Neural progenitor cell (in vitro differentiated cells): ENCODE measurements around the gene OGN. TPM values are rescaled to one million over a fixed set of nuclear protein-coding genes. Genes with fewer than 3 reads are reported as not detected.
"Not testable (repeated sequence)": the region's sequence is repeated elsewhere in the genome, so short reads cannot be mapped to it uniquely, and the experiment has no call there.

Experiments used
- DNase-seq: peaks from one replicate; pipeline ENCODE4 v3.0.0-alpha.2; 2016; ENCODE audit warnings: low spot score
- H2AFZ ChIP-seq: fragments of 200-600 bp; sonication (generic); replicated peaks from 2 replicates; pipeline ENCODE4 v1.6.1; 2016; ENCODE audit warnings: antibody characterized with exemption
- H3F3A ChIP-seq: fragments of 200-600 bp; sonication (generic); 2 replicates; pipeline ENCODE4 v1.6.1; 2016; ENCODE audit warnings: antibody characterized with exemption, low read depth
- H3K27ac ChIP-seq: fragments of 200-600 bp; sonication (generic); 2 replicates; pipeline ENCODE4 v1.5.1; 2016; ENCODE audit warnings: mild to moderate bottlenecking
- H3K27me3 ChIP-seq: fragments of 200-600 bp; sonication (generic); 2 replicates; pipeline ENCODE4 v1.6.1; 2016; ENCODE audit warnings: mild to moderate bottlenecking, moderate library complexity
- H3K36me3 ChIP-seq: fragments of 200-600 bp; sonication (generic); 2 replicates; pipeline ENCODE4 v1.5.1; 2016
- H3K4me1 ChIP-seq: fragments of 200-600 bp; sonication (generic); 2 replicates; pipeline ENCODE4 v1.6.1; 2016; ENCODE audit warnings: mixed run types
- H3K4me2 ChIP-seq: fragments of 200-600 bp; sonication (generic); 2 replicates; pipeline ENCODE4 v1.6.1; 2016
- H3K4me3 ChIP-seq: fragments of 200-600 bp; sonication (generic); 2 replicates; pipeline ENCODE4 v1.5.1; 2016
- H3K79me2 ChIP-seq: fragments of 200-600 bp; sonication (generic); 2 replicates; pipeline ENCODE4 v1.6.1; 2016; ENCODE audit warnings: low read depth
- H3K9ac ChIP-seq: fragments of 200-600 bp; sonication (generic); 2 replicates; pipeline ENCODE4 v1.6.1; 2016
- H3K9me3 ChIP-seq: fragments of 200-600 bp; sonication (generic); 2 replicates; pipeline ENCODE4 v1.5.1; 2016; ENCODE audit warnings: low read depth
- H4K20me1 ChIP-seq: fragments of 200-600 bp; sonication (generic); 2 replicates; pipeline ENCODE4 v1.6.1; 2016; ENCODE audit warnings: low read depth
- H3K27ac Mint-ChIP-seq: 3 replicates; pipeline ENCODE4 v1.8.0; 2021; ENCODE audit warnings: mixed read lengths
- H3K27me3 Mint-ChIP-seq: 2 replicates; pipeline ENCODE4 v1.8.0; 2022; ENCODE audit warnings: low read depth, mild to moderate bottlenecking, inconsistent platforms, moderate library complexity, mixed read lengths; ENCODE audit not compliant: insufficient read depth
- H3K36me3 Mint-ChIP-seq: 3 replicates; pipeline ENCODE4 v1.8.0; 2021; ENCODE audit warnings: mixed read lengths
- H3K4me1 Mint-ChIP-seq: 3 replicates; pipeline ENCODE4 v1.8.0; 2021; ENCODE audit warnings: mixed read lengths
- H3K4me3 Mint-ChIP-seq: 3 replicates; pipeline ENCODE4 v1.8.0; 2021; ENCODE audit warnings: mild to moderate bottlenecking, moderate library complexity, mixed read lengths
- H3K9me3 Mint-ChIP-seq: 3 replicates; pipeline ENCODE4 v1.8.0; 2020; ENCODE audit warnings: mixed read lengths
- EZH2 ChIP-seq: fragments of 200-600 bp; sonication (generic); IDR thresholded peaks from 2 replicates; pipeline ENCODE4 v1.6.1; 2017; ENCODE audit warnings: antibody characterized with exemption, mild to moderate bottlenecking, moderate library complexity
- EZH2phosphoT487 ChIP-seq: fragments of 200-600 bp; sonication (generic); IDR thresholded peaks from 2 replicates; pipeline ENCODE4 v1.6.1; 2017; ENCODE audit warnings: antibody characterized with exemption
- total RNA-seq: library from RNA; depleted of rRNA; stranded (reverse); fragments of >200 nt; gene quantifications from 2 replicates; pipeline ENCODE4 v1.2.3, GENCODE V29; 2015; ENCODE audit warnings: low replicate concordance
- TF ChIP-seq, protein P1 (sequence below): fragments of 200-600 bp; sonication (generic); IDR thresholded peaks from 2 replicates; pipeline ENCODE4 v1.5.1; 2017; ENCODE audit warnings: antibody characterized with exemption, mild to moderate bottlenecking

The OGN gene
- total RNA-seq, 1 donor from 2014 or later, result not detected

DNA sequence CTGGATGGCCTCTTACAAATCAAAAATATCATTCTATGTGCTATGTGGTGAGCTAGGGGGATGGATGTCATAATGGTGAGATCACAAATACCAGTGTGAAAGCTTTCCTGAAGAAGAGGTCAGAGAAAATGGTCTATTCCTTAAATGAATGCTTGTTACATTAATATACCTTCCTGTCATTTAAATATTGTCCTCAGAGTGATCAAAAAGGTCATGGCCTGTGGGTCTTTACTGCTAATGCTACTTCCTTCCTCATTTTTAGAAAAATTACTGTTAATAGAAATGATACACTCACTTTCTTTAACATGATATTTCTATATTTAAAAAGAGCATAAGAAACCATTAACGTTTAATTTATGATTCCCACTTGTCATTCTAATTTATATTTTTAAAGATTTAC, 10.2 kb upstream of the OGN start:
- no peaks in the 10 kb centered on the region for H3K36me3 Mint-ChIP-seq
- no peak overlapping the region for H3K4me3 Mint-ChIP-seq
- H3F3A ChIP-seq, result no peaks in the 10 kb centered on the region
- no peaks in the 10 kb centered on the region for H3K79me2 ChIP-seq
- DNase-seq, result no peak
- no peaks in the 10 kb centered on the region for H3K36me3 ChIP-seq
- H3K4me1 ChIP-seq, result no peaks in the 10 kb centered on the region
- H3K4me3 ChIP-seq, result no peak overlapping the region
- H3K4me1 Mint-ChIP-seq, result no peaks in the 10 kb centered on the region
- no peaks in the 10 kb centered on the region for H3K27me3 Mint-ChIP-seq
- no peaks in the 10 kb centered on the region for H3K9me3 ChIP-seq
- no peak overlapping the region for H3K27ac Mint-ChIP-seq
- H3K9me3 Mint-ChIP-seq, result no peaks in the 10 kb centered on the region
- no peak overlapping the region for H2AFZ ChIP-seq
- H3K27ac ChIP-seq, result no peak overlapping the region
- H3K27me3 ChIP-seq, result no peaks in the 10 kb centered on the region
- H3K4me2 ChIP-seq, result no peak overlapping the region
- H4K20me1 ChIP-seq, result no peaks in the 10 kb centered on the region
- TF ChIP-seq, protein P1, sequence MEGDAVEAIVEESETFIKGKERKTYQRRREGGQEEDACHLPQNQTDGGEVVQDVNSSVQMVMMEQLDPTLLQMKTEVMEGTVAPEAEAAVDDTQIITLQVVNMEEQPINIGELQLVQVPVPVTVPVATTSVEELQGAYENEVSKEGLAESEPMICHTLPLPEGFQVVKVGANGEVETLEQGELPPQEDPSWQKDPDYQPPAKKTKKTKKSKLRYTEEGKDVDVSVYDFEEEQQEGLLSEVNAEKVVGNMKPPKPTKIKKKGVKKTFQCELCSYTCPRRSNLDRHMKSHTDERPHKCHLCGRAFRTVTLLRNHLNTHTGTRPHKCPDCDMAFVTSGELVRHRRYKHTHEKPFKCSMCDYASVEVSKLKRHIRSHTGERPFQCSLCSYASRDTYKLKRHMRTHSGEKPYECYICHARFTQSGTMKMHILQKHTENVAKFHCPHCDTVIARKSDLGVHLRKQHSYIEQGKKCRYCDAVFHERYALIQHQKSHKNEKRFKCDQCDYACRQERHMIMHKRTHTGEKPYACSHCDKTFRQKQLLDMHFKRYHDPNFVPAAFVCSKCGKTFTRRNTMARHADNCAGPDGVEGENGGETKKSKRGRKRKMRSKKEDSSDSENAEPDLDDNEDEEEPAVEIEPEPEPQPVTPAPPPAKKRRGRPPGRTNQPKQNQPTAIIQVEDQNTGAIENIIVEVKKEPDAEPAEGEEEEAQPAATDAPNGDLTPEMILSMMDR, result no peak
- TF ChIP-seq EZH2phosphoT487 (no peak), EZH2 (no peak)
- no peak overlapping the region for H3K9ac ChIP-seq

GRCh38 chr9:92411157-92411556, 6.8 kb upstream of the OGN start:
- H3F3A ChIP-seq, H3K36me3 Mint-ChIP-seq, H3K27me3 ChIP-seq, H3K4me3 Mint-ChIP-seq, H4K20me1 ChIP-seq, H3K27ac ChIP-seq, H3K4me3 ChIP-seq, H3K27me3 Mint-ChIP-seq, H3K9ac ChIP-seq, H3K36me3 ChIP-seq, H2AFZ ChIP-seq, H3K27ac Mint-ChIP-seq, H3K4me1 ChIP-seq, H3K9me3 Mint-ChIP-seq, H3K4me2 ChIP-seq, DNase-seq, H3K79me2 ChIP-seq, H3K9me3 ChIP-seq, H3K4me1 Mint-ChIP-seq: not testable (repeated sequence)

DNA sequence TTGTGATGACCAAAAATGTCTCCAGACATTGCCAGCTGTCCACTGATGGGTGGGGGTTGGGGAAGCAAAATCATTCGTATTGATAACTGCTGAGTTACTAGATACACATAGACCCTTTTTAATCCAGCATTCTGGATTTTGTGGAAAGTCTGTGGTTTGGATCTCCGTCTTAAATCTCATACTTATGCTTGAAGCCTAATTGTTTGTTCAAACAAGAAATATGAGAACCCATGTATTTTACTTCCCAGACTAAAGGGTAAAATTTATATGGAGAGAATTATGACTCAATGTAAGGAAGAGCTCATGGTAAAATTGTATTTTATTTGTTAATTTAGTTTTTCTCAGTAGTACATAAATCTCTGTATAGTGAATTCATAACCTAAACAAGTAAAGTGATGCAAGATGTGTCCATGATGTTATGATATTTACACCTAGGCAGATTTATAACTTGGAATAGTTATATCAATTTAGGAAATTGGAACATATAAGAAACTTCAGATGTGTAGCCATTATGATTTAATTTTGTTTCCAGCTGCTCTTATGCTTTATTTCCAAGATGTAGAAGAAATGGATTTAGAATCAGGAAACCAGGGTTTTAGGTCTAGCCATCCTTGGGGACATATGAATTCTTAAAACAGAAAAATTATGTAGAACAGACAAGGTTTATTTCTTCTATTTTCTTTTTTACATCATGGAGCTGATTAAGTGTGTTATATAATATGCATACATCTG, 4.5 kb upstream of the OGN start:
- H3K4me1 Mint-ChIP-seq, result peaks cover 3% of the 10 kb centered on the region
- H3K9me3 Mint-ChIP-seq, result no peaks in the 10 kb centered on the region
- H3F3A ChIP-seq, result no peaks in the 10 kb centered on the region
- no peaks in the 10 kb centered on the region for H3K9me3 ChIP-seq
- no peak overlapping the region for H3K9ac ChIP-seq
- TF ChIP-seq EZH2 (no peak), EZH2phosphoT487 (no peak)
- TF ChIP-seq, protein P1, result no peak
- no peaks in the 10 kb centered on the region for H3K79me2 ChIP-seq
- H3K36me3 ChIP-seq, result no peaks in the 10 kb centered on the region
- no peaks in the 10 kb centered on the region for H3K4me1 ChIP-seq
- H3K27me3 ChIP-seq, result no peaks in the 10 kb centered on the region
- no peaks in the 10 kb centered on the region for H3K27me3 Mint-ChIP-seq
- H3K4me3 ChIP-seq, result no peak overlapping the region
- H3K36me3 Mint-ChIP-seq, result no peaks in the 10 kb centered on the region
- no peak for DNase-seq
- no peak overlapping the region for H2AFZ ChIP-seq
- no peaks in the 10 kb centered on the region for H4K20me1 ChIP-seq
- no peak overlapping the region for H3K27ac Mint-ChIP-seq
- no peak overlapping the region for H3K4me3 Mint-ChIP-seq
- no peak overlapping the region for H3K4me2 ChIP-seq
- H3K27ac ChIP-seq, result no peak overlapping the region

DNA sequence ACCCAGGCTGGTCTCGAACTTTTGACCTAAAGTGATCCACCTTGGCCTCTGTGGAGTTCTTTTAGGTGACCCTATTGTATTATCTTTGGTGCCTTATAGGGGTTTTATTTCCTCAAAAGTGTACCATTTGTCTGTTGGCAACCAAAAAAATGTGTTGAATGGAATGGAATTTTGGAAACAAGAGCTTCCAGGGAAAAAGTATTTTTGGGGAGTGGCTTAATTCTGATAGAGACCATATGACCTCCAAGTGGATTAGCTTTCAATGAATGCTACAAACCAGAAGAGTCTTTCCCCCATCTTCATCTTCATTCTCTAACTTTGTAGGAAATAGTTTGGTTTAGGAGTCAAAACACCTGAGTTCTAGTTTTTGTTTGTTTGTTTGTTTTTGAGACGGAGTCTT, 3.4 kb upstream of the OGN start:
- DNase-seq, result no peak
- no peaks in the 10 kb centered on the region for H3F3A ChIP-seq
- H4K20me1 ChIP-seq, result no peaks in the 10 kb centered on the region
- no peaks in the 10 kb centered on the region for H3K9me3 ChIP-seq
- H3K4me3 ChIP-seq, result no peak overlapping the region
- no peak overlapping the region for H2AFZ ChIP-seq
- no peak overlapping the region for H3K9ac ChIP-seq
- Mint-ChIP-seq H3K36me3 (no peaks in the 10 kb centered on the region), H3K9me3 (no peaks in the 10 kb centered on the region), H3K27me3 (no peaks in the 10 kb centered on the region), H3K4me3 (no peak overlapping the region), H3K4me1 (peaks cover 3% of the 10 kb centered on the region), H3K27ac (no peak overlapping the region)
- TF ChIP-seq EZH2 (no peak), EZH2phosphoT487 (no peak)
- TF ChIP-seq, protein P1, result no peak
- H3K36me3 ChIP-seq, result no peaks in the 10 kb centered on the region
- H3K27me3 ChIP-seq, result no peaks in the 10 kb centered on the region
- H3K79me2 ChIP-seq, result no peaks in the 10 kb centered on the region
- no peak overlapping the region for H3K4me2 ChIP-seq
- H3K4me1 ChIP-seq, result no peaks in the 10 kb centered on the region
- no peak overlapping the region for H3K27ac ChIP-seq
